Body of pancreas (tissue), 4 donors: ENCODE data around the gene MADCAM1.

Experiments
- POLR2A ChIP-seq, 3 donors: fragments of 450-650 bp; IDR thresholded peaks; one replicate each; pipeline ENCODE4 v1.6.1; 2016; ENCODE audit warnings: antibody characterized with exemption in 3 of 3, mild to moderate bottlenecking in 2 of 3
- TF ChIP-seq, protein P1 (sequence below), 7 experiments: fragments of 450-650 bp in 4 of 7; fragments of 200-600 bp in 3 of 7; sonication (generic) in 3 of 7; IDR thresholded peaks; one replicate each; pipeline ENCODE4 v1.5.1; 2016 to 2019; ENCODE audit warnings: antibody characterized with exemption in 7 of 7

DNA sequence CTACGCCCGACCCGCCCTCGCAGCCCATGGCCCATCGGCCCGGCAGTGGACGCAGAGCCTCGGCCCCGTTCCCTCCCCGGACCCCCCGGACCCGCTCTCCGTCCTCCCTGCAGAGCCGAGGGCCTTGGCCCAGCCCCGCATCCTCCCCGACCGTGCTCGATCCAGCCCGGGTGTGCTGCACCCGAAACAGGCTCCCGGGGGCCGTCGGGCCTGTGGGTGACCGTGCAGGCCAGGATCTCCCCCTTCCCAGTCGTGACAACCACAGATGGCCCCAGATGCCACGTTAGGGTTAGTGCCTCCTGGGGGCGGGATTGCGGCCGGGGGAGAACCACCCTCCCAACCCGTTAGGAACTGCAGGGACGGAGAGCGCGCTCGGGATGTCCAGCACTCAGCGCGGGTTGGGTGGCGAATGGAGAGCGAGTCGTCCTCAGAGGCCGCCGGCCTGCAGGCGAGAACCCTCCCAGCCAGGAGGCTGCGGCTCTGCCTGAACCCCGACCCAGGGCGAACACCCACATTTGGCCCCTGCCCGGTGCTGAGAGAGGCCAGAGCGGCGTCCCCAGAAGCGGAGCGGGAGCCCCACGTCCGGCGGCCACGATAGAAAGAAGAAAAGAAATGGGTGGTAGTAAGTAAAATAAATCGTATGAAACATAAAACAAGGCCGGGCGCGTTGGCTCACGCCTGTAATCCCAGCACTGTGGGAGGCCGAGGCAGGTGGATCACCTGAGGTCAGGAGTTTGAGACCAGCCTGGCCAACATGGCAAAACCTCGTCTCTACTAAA is 6.7 kb upstream of the MADCAM1 start:
- TF ChIP-seq, protein P1, sequence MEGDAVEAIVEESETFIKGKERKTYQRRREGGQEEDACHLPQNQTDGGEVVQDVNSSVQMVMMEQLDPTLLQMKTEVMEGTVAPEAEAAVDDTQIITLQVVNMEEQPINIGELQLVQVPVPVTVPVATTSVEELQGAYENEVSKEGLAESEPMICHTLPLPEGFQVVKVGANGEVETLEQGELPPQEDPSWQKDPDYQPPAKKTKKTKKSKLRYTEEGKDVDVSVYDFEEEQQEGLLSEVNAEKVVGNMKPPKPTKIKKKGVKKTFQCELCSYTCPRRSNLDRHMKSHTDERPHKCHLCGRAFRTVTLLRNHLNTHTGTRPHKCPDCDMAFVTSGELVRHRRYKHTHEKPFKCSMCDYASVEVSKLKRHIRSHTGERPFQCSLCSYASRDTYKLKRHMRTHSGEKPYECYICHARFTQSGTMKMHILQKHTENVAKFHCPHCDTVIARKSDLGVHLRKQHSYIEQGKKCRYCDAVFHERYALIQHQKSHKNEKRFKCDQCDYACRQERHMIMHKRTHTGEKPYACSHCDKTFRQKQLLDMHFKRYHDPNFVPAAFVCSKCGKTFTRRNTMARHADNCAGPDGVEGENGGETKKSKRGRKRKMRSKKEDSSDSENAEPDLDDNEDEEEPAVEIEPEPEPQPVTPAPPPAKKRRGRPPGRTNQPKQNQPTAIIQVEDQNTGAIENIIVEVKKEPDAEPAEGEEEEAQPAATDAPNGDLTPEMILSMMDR (IDR thresholded peaks at IDR 0.05) = no peak
- TF ChIP-seq POLR2A (IDR thresholded peaks at IDR 0.05) = no peak
